GM12875 (cell line): ENCODE results near the gene GMCL2.
"Not testable (repeated sequence)": the region's sequence is repeated elsewhere in the genome, so short reads cannot be mapped to it uniquely, and the experiment has no call there.

Experiments
- H3K4me3 ChIP-seq: one replicate; pipeline ENCODE4 v1.5.1; 2011; ENCODE audit warnings: low read depth, low read length, control low read depth
- CTCF ChIP-seq: IDR thresholded peaks from 2 replicates; pipeline ENCODE4 v1.5.1; 2011; ENCODE audit warnings: low read depth, mild to moderate bottlenecking, control low read depth, inconsistent platforms, low read length, moderate library complexity, borderline replicate concordance; ENCODE audit not compliant: insufficient read depth

Gene GMCL2

GRCh38 chr5:178232920-178233429 lies 45.8 kb upstream of the GMCL2 start:
- peak overlapping the region; percentile 94 for H3K4me3 ChIP-seq
- TF ChIP-seq CTCF, result no peak

- peak within 1 kb of the TSS; percentile 94 for H3K4me3 ChIP-seq
- TF ChIP-seq CTCF, result no peak
Measured at GRCh38 chr5:178232124-178232919, 45.2 kb upstream of the GMCL2 start, which contains the start of gene PHYKPL. Gene PHYKPL, minus strand, starts transcription at chr5:178232802. Its CDS starts 252 bp downstream, at chr5:178232550.

GRCh38 chr5:178231539-178232123 lies 44.5 kb upstream of the GMCL2 start:
- no peak for TF ChIP-seq CTCF
- H3K4me3 ChIP-seq, result peak overlapping the region; percentile 94

GRCh38 chr5:178230879-178231538 lies 43.8 kb upstream of the GMCL2 start:
- no peak for TF ChIP-seq CTCF
- H3K4me3 ChIP-seq, result peak overlapping the region; percentile 94

- no peak for TF ChIP-seq CTCF
- no peak overlapping the region for H3K4me3 ChIP-seq
Measured at GRCh38 chr5:178229861-178230260, 42.7 kb upstream of the GMCL2 start.

- not testable (repeated sequence) for H3K4me3 ChIP-seq
Measured at GRCh38 chr5:178229111-178229510, 41.9 kb upstream of the GMCL2 start.

GRCh38 chr5:178228609-178229008 lies 41.4 kb upstream of the GMCL2 start:
- H3K4me3 ChIP-seq, result no peak overlapping the region
- TF ChIP-seq CTCF, result no peak
